B cell (primary cell): Measurements from ENCODE around the gene SIRPA. TPM values are rescaled to one million over a fixed set of nuclear protein-coding genes. Genes with fewer than 3 reads are reported as not detected.

Experiments
- ATAC-seq: fragments of 200-7000 bp; cut with Tn5 transposase; one replicate; pipeline ENCODE4 v1.10.0; 2021; ENCODE audit warnings: low read depth, mild to moderate bottlenecking, moderate number of reproducible peaks, moderate library complexity
- CTCF ChIA-PET: fragments of 350-600 bp; sonication (Branson Sonifier 250); formaldehyde crosslinking; loops from one replicate; lab custom pipeline; 2021; ENCODE audit warnings: antibody characterized with exemption, inconsistent platforms; lab: Charles Lee
- POLR2A ChIA-PET: fragments of 350-600 bp; sonication (Branson Sonifier 250); formaldehyde crosslinking; loops from one replicate; lab custom pipeline; 2021; ENCODE audit warnings: antibody characterized with exemption; lab: Charles Lee
- DNase-seq: peaks from one replicate; pipeline ENCODE4 v3.0.0; 2013
- H2AFZ ChIP-seq: 2 replicates; pipeline ENCODE4 v1.6.1; 2012; ENCODE audit warnings: mild to moderate bottlenecking, low read depth, low read length; ENCODE audit not compliant: insufficient read depth, poor library complexity, severe bottlenecking
- H3K27ac ChIP-seq, 2 donors: 1 replicate in 1 of 2; 2 replicates in 1 of 2; pipeline ENCODE4 v1.5.1; 2012 to 2013; ENCODE audit warnings: low read length in 2 of 2, mild to moderate bottlenecking in 2 of 2, moderate library complexity in 1 of 2
- H3K27me3 ChIP-seq, 4 experiments: fragments of 200-600 bp in 1 of 4; sonication (generic) in 1 of 4; replicated peaks in 1 of 4; 1 replicate in 2 of 4; 2 replicates in 2 of 4; pipeline versions ENCODE4 v1.6.1 to v1.7.0; 2013 to 2016; ENCODE audit warnings: low read length in 3 of 4, mild to moderate bottlenecking in 2 of 4, mixed read lengths in 1 of 4, moderate library complexity in 1 of 4; ENCODE audit not compliant: insufficient read depth in 4 of 4, control insufficient read depth in 3 of 4; ENCODE audit errors: control extremely low read depth in 1 of 4
- H3K36me3 ChIP-seq, 2 experiments: replicated peaks in 1 of 2; 1 replicate in 1 of 2; 2 replicates in 1 of 2; pipeline versions ENCODE4 v1.6.1 to v1.7.1; 2013; ENCODE audit warnings: low read length in 1 of 2; ENCODE audit not compliant: insufficient read depth in 2 of 2, control insufficient read depth in 1 of 2; ENCODE audit errors: control extremely low read depth in 1 of 2, extremely low read depth in 1 of 2
- H3K4me1 ChIP-seq, 2 donors: fragments of 200-600 bp in 1 of 2; sonication (generic) in 1 of 2; 1 replicate in 1 of 2; 2 replicates in 1 of 2; pipeline versions ENCODE4 v1.5.1 to v1.6.1; 2013 to 2017; ENCODE audit warnings: low read length in 2 of 2; ENCODE audit not compliant: control insufficient read depth in 2 of 2, insufficient read depth in 2 of 2
- H3K4me2 ChIP-seq: replicated peaks from 2 replicates; pipeline ENCODE3; 2012; ENCODE audit warnings: mild to moderate bottlenecking, low read depth, low read length; ENCODE audit not compliant: poor library complexity, severe bottlenecking
- H3K4me3 ChIP-seq, 5 experiments: fragments of 200-600 bp in 1 of 5; sonication (generic) in 1 of 5; 1 replicate in 3 of 5; 2 replicates in 2 of 5; pipeline versions ENCODE4 v1.5.1 to v1.7.0; 2011 to 2016; ENCODE audit warnings: low read length in 4 of 5, mild to moderate bottlenecking in 4 of 5, low read depth in 2 of 5, control low read depth in 1 of 5, moderate library complexity in 1 of 5; ENCODE audit not compliant: insufficient read depth in 1 of 5; ENCODE audit errors: control extremely low read depth in 1 of 5, extremely low read depth in 1 of 5
- H3K79me2 ChIP-seq: fragments of 200-600 bp; sonication (generic); one replicate; pipeline ENCODE4 v1.6.0; 2016; ENCODE audit warnings: low read length; ENCODE audit not compliant: control insufficient read depth, insufficient read depth
- H3K9ac ChIP-seq: fragments of 200-600 bp; sonication (generic); 2 replicates; pipeline ENCODE4 v1.6.1; 2017; ENCODE audit warnings: mild to moderate bottlenecking, low read length, moderate library complexity
- H3K9me3 ChIP-seq, 3 donors: one replicate each; pipeline versions ENCODE4 v1.6.1 to v1.7.1; 2013; ENCODE audit warnings: low read length in 2 of 3; ENCODE audit not compliant: control insufficient read depth in 2 of 3, insufficient read depth in 1 of 3; ENCODE audit errors: control extremely low read depth in 1 of 3
- H4K20me1 ChIP-seq: 2 replicates; pipeline ENCODE4 v1.6.0; 2012; ENCODE audit warnings: mild to moderate bottlenecking, low read length; ENCODE audit not compliant: insufficient read depth, control insufficient read depth, poor library complexity, severe bottlenecking
- H3K27ac Mint-ChIP-seq: one replicate; pipeline ENCODE4 v1.8.0; 2021; ENCODE audit warnings: mixed read lengths
- H3K27me3 Mint-ChIP-seq: one replicate; pipeline ENCODE4 v1.8.0; 2021; ENCODE audit warnings: mixed read lengths
- H3K4me1 Mint-ChIP-seq: one replicate; pipeline ENCODE4 v1.8.0; 2021; ENCODE audit warnings: mixed read lengths
- H3K4me3 Mint-ChIP-seq: one replicate; pipeline ENCODE4 v1.8.0; 2021; ENCODE audit warnings: mixed read lengths
- H3K9me3 Mint-ChIP-seq: one replicate; pipeline ENCODE4 v1.8.0; 2022; ENCODE audit warnings: mixed read lengths; ENCODE audit not compliant: insufficient read depth
- CTCF ChIP-seq: fragments of 200-600 bp; IDR thresholded peaks from one replicate; pipeline ENCODE4 v1.8.0; 2022; ENCODE audit warnings: antibody characterized with exemption, mild to moderate bottlenecking
- EZH2 ChIP-seq: IDR thresholded peaks from 2 replicates; pipeline ENCODE4 v1.6.1; 2012; ENCODE audit warnings: borderline replicate concordance, low read depth, mild to moderate bottlenecking, moderate library complexity, low read length; ENCODE audit not compliant: insufficient read depth, poor library complexity, severe bottlenecking
- WGBS: methylation state at CpG from one replicate; pipeline ENCODE4 v1.1.5; 2013; ENCODE audit warnings: missing lambda C conversion rate; ENCODE audit not compliant: insufficient coverage; 5-methylcytosine and 5-hydroxymethylcytosine counted together
- intact Hi-C: fragments of 100-400 bp; cut with micrococcal nuclease; formaldehyde crosslinking; loops from one replicate; pipeline ENCODE4 v1.10.0; 2022
- polyA plus RNA-seq: library from polyadenylated mRNA; depleted of rRNA; stranded (reverse); fragments of >200 nt; gene quantifications from 2 replicates; pipeline ENCODE4 v1.2.3, GENCODE V29; 2012
- total RNA-seq, 2 donors: library from RNA; stranded (reverse); fragments of 120-200 nt in 1 of 2; gene quantifications; 1 replicate in 1 of 2; 2 replicates in 1 of 2; pipeline versions ENCODE4 v1.2.3 to v1.2.4, GENCODE V29; 2013 to 2022

Gene SIRPA
- total and polyA plus RNA-seq, 2 donors (not counting 1 experiment from before 2014, with no cell fraction given): 0.94 to 10.2 TPM

- no peak overlapping the region for H3K4me2 ChIP-seq
- peaks cover 0 to 7% (median 3%) of the 10 kb centered on the region in 4 experiments for H3K27me3 ChIP-seq
- no peaks in the 10 kb centered on the region for H4K20me1 ChIP-seq
- H3K27ac ChIP-seq: no peak overlapping the region
- H3K4me1 ChIP-seq: peaks cover 12 to 18% of the 10 kb centered on the region in 2 donors
- DNase-seq (no peak), ATAC-seq (no peak)
- Mint-ChIP-seq H3K27ac (no peak overlapping the region), H3K27me3 (peaks cover 5% of the 10 kb centered on the region), H3K4me3 (no peak overlapping the region), H3K9me3 (no peaks in the 10 kb centered on the region), H3K4me1 (peaks cover 40% of the 10 kb centered on the region)
- no peak overlapping the region for H2AFZ ChIP-seq
- WGBS: 83% methylated on average over 6 of the region's 7 CpGs
- peaks cover 1 to 13% (median 6%) of the 10 kb centered on the region in 3 donors for H3K9me3 ChIP-seq
- no peaks in the 10 kb centered on the region for H3K79me2 ChIP-seq
- ChIA-PET POLR2A (interaction anchor here (0.6 kb wide), 1 partner anchor 430 kb away, joined by 4 read pairs; no protein-coding TSS in a partner anchor), CTCF (no interaction called here)
- H3K36me3 ChIP-seq: no peaks in the 10 kb centered on the region
- TF ChIP-seq CTCF: no peak
- no peak for TF ChIP-seq EZH2
- no peak overlapping the region for H3K4me3 ChIP-seq
- intact Hi-C loops: no loop called here
- H3K9ac ChIP-seq: no peak overlapping the region
Observed at GRCh38 chr20:1875762-1876161, 19.4 kb upstream of the SIRPA start.

GRCh38 chr20:1876217-1876921 is 18.8 kb upstream of the SIRPA start:
- Histone ChIP-seq H2AFZ (no peak overlapping the region), H3K27ac (no peak overlapping the region), H3K9me3 (peaks cover 1 to 18% (median 6%) of the 10 kb centered on the region in 3 donors), H3K4me3 (no peak overlapping the region), H3K36me3 (no peaks in the 10 kb centered on the region), H3K4me2 (no peak overlapping the region), H3K79me2 (no peaks in the 10 kb centered on the region), H3K9ac (no peak overlapping the region), H3K4me1 (peaks cover 6 to 15% of the 10 kb centered on the region in 2 donors), H4K20me1 (no peaks in the 10 kb centered on the region), H3K27me3 (peaks cover 0 to 7% (median 3%) of the 10 kb centered on the region in 4 experiments)
- ChIA-PET CTCF (no interaction called here), POLR2A (interaction anchor here (0.6 kb wide), 1 partner anchor 410 kb away, joined by 9 read pairs; the partner anchor contains the start of gene NSFL1C)
- DNase-seq (no peak), ATAC-seq (no peak)
- Mint-ChIP-seq H3K9me3 (no peaks in the 10 kb centered on the region), H3K27ac (no peak overlapping the region), H3K4me3 (no peak overlapping the region), H3K4me1 (peaks cover 35% of the 10 kb centered on the region), H3K27me3 (peaks cover 5% of the 10 kb centered on the region)
- 90% methylated on average over 6 of the region's 7 CpGs for WGBS
- TF ChIP-seq CTCF (no peak), EZH2 (no peak)
- intact Hi-C loops: no loop called here
